ENCODE results near the gene TNFAIP6.

DNA sequence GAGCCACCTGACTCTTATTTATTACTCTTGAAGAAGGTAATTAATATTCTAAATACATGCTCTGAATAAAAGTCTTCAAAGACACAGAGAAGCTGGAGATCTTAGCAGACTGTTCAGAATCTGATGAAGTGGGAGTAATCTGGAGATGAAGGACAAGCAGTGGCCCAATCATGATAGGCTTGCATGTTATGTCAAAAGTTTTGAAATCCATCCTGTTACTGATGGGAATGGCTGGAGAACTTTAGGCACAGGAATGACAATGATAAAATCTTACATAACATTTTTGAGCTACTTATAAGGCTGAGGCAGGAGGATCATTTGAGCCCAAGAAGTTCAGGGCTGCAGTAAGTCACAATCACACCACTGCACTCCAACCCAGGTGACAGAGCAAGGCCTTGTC is 49.9 kb downstream of the TNFAIP6 start:
- no peak for TF ChIP-seq POLR2A (IDR thresholded peaks at IDR 0.05)
- TF ChIP-seq, protein P1, sequence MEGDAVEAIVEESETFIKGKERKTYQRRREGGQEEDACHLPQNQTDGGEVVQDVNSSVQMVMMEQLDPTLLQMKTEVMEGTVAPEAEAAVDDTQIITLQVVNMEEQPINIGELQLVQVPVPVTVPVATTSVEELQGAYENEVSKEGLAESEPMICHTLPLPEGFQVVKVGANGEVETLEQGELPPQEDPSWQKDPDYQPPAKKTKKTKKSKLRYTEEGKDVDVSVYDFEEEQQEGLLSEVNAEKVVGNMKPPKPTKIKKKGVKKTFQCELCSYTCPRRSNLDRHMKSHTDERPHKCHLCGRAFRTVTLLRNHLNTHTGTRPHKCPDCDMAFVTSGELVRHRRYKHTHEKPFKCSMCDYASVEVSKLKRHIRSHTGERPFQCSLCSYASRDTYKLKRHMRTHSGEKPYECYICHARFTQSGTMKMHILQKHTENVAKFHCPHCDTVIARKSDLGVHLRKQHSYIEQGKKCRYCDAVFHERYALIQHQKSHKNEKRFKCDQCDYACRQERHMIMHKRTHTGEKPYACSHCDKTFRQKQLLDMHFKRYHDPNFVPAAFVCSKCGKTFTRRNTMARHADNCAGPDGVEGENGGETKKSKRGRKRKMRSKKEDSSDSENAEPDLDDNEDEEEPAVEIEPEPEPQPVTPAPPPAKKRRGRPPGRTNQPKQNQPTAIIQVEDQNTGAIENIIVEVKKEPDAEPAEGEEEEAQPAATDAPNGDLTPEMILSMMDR (IDR thresholded peaks at IDR 0.05) = no peak
- no peak for TF ChIP-seq POLR2AphosphoS5 (IDR thresholded peaks at IDR 0.05)
- no peak for TF ChIP-seq EP300 (IDR thresholded peaks at IDR 0.05)
